ENCODE data around the gene CPED1. TPM values are rescaled to one million over a fixed set of nuclear protein-coding genes. Genes with fewer than 3 reads are reported as not detected.

CPED1 gene
- total and polyA plus RNA-seq, 11 donors = 3.6 to 51.2 (median 24.8) TPM

DNA sequence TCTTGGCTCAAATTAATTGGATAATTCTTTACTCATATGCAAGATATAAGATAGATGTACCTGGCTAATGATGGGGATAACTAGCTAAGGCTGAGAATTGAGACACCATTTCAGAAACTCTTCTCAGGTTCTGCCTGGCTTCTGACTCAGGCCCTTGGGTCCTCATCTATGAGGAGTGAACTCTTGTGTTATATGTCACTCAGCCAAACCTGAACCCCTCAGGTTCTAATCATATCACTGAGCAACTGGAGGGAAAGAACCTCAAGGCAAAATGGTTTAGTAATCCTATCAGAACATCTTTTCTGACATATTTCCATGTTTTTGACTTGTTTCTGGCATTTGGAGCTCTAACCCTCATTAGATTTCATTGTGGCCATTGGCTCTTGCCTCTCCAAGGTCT is 100.4 kb downstream of the CPED1 start:
- H3K36me3 ChIP-seq = no peaks in the 10 kb centered on the region
- no peaks in the 10 kb centered on the region for H3K9me3 ChIP-seq
- no peak overlapping the region for H3K4me3 ChIP-seq
- intact Hi-C loops (cut with DNase I) = loop anchor here in 1 of 10 donors (5.0 kb wide), 1 partner anchor 232 kb away; the partner anchor contains the start of gene TSPAN12
- H3K4me1 ChIP-seq = peaks cover 0 to 42% (median 21%) of the 10 kb centered on the region in 12 donors
- no peak for DNase-seq
- TF ChIP-seq, protein P1, sequence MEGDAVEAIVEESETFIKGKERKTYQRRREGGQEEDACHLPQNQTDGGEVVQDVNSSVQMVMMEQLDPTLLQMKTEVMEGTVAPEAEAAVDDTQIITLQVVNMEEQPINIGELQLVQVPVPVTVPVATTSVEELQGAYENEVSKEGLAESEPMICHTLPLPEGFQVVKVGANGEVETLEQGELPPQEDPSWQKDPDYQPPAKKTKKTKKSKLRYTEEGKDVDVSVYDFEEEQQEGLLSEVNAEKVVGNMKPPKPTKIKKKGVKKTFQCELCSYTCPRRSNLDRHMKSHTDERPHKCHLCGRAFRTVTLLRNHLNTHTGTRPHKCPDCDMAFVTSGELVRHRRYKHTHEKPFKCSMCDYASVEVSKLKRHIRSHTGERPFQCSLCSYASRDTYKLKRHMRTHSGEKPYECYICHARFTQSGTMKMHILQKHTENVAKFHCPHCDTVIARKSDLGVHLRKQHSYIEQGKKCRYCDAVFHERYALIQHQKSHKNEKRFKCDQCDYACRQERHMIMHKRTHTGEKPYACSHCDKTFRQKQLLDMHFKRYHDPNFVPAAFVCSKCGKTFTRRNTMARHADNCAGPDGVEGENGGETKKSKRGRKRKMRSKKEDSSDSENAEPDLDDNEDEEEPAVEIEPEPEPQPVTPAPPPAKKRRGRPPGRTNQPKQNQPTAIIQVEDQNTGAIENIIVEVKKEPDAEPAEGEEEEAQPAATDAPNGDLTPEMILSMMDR (IDR thresholded peaks at IDR 0.05) = no peak
- TF ChIP-seq POLR2A (IDR thresholded peaks at IDR 0.05) = no peak
- no peak for ATAC-seq
- no peak overlapping the region for H3K27ac ChIP-seq
- H3K27me3 ChIP-seq = no peaks in the 10 kb centered on the region

DNA sequence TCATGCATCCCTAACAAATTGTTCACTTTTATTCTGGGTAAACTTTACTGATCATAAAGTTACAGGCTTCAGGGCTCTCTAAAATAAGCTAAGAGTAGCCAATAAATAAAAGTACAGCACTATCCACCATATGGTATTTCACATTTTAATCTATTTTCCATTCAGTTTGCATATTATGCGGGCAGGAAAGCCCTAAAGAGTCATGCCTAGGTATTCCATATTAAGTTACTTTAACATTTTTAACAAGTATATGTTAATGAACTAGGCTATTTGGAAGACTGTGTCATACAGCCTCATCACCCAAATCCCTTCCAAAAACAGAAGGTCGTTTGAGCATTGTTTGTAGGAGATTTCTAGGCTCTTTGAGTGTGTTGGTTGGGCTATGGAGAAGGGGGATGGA is 106.3 kb downstream of the CPED1 start:
- Histone ChIP-seq H3K9me3 (no peaks in the 10 kb centered on the region), H3K27ac (peak overlapping the region in 1 of 12 donors; percentile 5), H3K27me3 (no peaks in the 10 kb centered on the region), H3K4me3 (no peak overlapping the region), H3K36me3 (peaks cover 0 to 18% (median 3%) of the 10 kb centered on the region in 9 donors), H3K4me1 (peaks cover 0 to 25% (median 9%) of the 10 kb centered on the region in 12 donors)
- WGBS, 4 donors = 26 to 48% (median 44%) methylated on average over 2 of the region's 2 CpGs
- DNase-seq (no peak), ATAC-seq (no peak)
- intact Hi-C loops (cut with DNase I) = no loop called here
- TF ChIP-seq, protein P1 (IDR thresholded peaks at IDR 0.05) = no peak
- no peak for TF ChIP-seq POLR2A (IDR thresholded peaks at IDR 0.05)

DNA sequence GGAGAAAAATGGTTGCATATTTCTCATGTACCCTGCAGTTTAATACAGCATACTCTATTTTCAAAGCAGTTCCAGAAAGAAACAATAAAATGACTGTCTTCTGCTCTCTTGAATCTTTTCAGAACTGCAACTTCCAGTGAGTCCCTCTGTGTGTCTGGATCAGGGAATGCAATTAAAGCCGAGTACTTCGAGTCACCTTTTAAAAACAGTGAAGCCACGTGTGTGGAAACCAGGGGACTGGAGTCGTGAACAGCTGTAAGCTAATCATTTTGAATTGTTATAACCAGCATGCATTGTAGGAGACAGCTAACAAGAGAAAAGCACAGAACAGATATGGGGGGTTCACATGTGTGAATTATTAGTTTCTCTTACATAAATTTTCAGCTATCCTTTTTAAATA is 109.1 kb downstream of the CPED1 start:
- peaks cover 0 to 42% (median 8%) of the 10 kb centered on the region in 9 donors for H3K36me3 ChIP-seq
- H3K4me3 ChIP-seq = no peak overlapping the region
- peaks cover 0 to 21% (median 9%) of the 10 kb centered on the region in 12 donors for H3K4me1 ChIP-seq
- peak overlapping the region in 1 of 12 donors; percentile 10 for H3K27ac ChIP-seq
- no peaks in the 10 kb centered on the region for H3K9me3 ChIP-seq
- no peak for TF ChIP-seq POLR2A (IDR thresholded peaks at IDR 0.05)
- TF ChIP-seq, protein P1 (IDR thresholded peaks at IDR 0.05) = no peak
- DNase-seq (no peak), ATAC-seq (peak in 2 of 4 donors; percentile 34 to 41)
- intact Hi-C loops (cut with DNase I) = no loop called here
- WGBS, 4 donors = 33 to 52% (median 40%) methylated on average over 4 of the region's 4 CpGs
- H3K27me3 ChIP-seq = no peaks in the 10 kb centered on the region

DNA sequence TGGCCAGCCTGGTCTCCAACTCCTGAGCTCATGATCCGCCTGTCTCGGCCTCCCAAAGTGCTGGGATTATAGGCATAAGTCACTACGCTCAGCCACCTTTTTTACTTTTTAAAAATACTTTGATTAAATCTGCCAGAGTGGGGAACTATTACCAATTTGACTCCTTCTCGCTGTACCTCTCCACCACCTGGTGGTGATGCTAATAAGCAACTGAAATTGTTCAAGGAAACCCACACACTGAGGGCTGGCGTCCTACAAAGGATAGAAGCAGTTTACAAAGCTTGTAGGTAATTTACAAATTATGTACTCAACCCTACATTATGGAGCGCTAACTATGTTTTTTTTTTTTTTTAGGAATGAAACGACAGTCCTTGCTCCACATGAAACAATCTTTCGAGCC is 111.1 kb downstream of the CPED1 start:
- peaks cover 0 to 47% (median 8%) of the 10 kb centered on the region in 9 donors for H3K36me3 ChIP-seq
- DNase-seq (no peak), ATAC-seq (no peak)
- no peak overlapping the region for H3K4me3 ChIP-seq
- no peaks in the 10 kb centered on the region for H3K9me3 ChIP-seq
- 92 to 94% (median 93%) methylated on average over 8 of the region's 8 CpGs for WGBS, 4 donors
- peaks cover 0 to 31% (median 15%) of the 10 kb centered on the region in 12 donors for H3K4me1 ChIP-seq
- no peaks in the 10 kb centered on the region for H3K27me3 ChIP-seq
- intact Hi-C loops (cut with DNase I) = no loop called here
- TF ChIP-seq, protein P1 (IDR thresholded peaks at IDR 0.05) = no peak
- no peak for TF ChIP-seq POLR2A (IDR thresholded peaks at IDR 0.05)
- no peak overlapping the region for H3K27ac ChIP-seq
